Kidney glomerular epithelial cell (primary cell): ENCODE results near the gene CAD.

ENCODE experiments used
- DNase-seq: peaks from one replicate; lab custom pipeline; 2025; lab: John Stamatoyannopoulos, UW

The CAD gene

DNA sequence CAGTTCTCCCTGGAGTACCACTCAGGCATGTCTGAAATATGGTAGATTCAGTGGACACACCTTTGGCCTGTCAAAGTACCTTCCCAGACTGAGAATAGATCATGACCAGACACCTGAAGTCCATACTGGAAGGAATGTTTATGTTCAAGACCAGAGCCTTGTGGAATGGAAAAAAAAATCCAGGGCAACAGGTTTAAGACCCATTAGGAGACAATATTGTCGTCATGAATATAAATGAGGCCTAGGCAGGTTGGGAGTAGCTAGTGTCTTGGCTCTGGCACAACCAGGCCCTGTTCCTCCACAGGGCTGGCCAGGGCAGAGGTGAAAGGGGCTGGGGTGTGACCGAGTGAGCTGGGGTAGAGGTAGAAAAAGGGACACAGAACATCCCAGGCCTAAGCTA, 18.5 kb upstream of the CAD start:
- no peak for DNase-seq

DNA sequence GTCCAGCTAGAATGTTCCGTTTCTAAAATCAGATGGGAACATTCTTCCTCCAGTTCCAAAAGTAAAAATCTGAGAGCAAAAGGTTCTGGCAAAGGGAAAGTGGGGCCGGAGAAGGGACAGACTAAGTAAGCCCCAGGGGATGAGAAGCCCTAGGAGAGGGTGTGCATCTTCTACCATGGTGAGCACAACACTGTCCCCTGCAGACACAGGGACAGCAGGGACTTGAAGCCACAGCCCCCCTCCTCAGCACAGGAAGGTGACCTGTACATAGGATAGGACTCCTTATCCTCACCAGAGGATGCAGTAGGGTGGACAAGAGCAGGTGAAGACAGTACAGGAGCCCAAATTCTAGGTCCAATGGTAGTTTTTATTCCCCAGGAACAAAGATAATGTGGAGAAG, 17.9 kb upstream of the CAD start:
- no peak for DNase-seq

DNA sequence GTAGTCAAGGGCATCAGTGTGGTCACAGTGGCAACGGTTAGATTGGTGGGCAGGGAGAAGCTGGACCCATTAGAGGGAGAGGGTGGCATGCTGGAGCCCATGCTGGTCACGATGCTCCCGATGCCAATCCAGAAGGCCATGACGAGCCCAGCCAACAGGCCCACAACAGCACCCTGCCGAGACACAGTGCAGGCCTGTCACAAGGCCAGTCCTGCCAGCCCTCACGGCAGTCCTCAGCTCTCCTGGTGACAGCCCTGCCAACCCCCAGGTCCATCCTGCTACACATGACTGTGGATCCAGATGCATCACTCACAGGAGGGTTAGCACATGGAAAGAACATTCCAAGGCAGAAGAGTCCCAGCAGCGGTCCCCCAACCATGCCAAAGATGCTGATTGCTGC, 15.5 kb upstream of the CAD start:
- DNase-seq, result no peak

DNA sequence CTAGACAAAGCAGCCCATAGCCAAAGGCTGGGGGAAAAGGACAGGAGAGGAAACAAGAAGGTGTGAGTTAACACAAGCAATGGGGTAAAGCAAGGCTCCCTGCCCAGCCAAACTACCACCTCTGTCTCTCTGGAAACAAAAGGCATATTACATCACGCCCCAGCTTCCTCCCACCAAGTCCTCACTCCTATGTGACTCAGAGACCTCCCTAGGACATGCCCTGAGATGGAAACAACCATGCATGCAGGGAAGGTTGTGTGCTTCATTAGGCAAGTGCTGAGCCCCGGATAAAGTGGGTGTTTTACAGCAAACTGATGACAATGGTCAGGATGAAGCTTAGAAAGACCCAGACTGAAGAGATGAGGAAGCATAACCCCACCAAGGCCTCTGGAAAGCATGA, 14.3 kb upstream of the CAD start:
- peak; percentile 50 for DNase-seq

DNA sequence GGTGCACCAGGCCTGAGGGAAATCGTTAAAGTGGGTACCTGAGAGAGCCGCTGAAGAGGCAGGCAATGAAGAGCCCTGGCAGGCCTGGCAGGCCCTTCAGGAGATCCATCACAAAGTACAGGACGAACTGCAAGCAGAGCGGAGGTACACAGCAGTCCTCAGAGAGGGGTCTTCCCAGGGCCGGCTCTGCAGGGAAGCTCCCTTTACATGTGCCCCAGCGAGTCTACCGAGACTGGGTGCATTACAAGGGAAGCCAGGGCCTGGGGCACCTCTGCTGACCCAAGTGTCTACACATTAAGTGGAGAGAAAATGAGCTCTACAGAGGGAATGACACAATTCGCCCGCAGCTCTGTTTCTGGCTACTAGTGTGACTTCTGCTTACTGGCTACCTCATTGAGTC, 13.4 kb upstream of the CAD start:
- DNase-seq, result no peak

DNA sequence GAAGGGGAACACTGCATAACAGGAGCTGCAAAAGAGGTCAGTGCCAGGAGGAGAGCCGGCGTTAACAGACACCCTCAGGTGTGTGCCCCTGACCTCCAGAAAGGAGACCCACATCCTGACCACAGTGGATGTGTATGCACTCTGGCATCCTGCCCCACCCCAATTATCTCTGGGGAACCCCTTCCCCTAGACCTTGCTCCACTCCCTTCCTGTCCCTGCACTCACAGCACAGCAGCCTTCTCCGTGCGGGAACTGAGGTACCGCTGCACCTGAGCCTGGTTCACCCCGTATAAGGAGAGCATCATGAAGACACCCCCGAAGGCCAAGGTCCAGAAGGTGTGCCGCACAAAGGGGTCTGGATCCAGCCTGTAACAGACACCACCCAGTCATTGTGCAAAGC, 12.6 kb upstream of the CAD start:
- DNase-seq, result no peak

DNA sequence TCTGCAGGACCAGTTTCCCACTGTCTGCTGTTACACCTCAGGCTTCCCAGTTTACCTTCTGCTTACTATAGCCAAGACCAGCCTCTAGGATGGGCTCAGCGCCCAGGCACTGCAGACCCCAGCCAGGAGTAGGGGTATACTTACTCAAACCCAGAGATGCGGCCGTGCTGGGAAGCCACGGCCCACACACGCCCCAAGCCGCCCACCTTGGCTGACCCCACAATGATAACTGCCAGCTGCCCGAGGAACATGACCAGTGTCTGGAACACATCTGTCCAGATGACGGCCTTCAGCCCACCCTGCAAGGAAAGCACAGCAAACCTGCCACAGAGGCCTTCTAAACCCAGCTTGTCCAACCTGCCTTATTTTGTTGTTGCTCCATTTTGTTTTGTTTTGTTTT, 12.0 kb upstream of the CAD start:
- DNase-seq, result no peak

DNA sequence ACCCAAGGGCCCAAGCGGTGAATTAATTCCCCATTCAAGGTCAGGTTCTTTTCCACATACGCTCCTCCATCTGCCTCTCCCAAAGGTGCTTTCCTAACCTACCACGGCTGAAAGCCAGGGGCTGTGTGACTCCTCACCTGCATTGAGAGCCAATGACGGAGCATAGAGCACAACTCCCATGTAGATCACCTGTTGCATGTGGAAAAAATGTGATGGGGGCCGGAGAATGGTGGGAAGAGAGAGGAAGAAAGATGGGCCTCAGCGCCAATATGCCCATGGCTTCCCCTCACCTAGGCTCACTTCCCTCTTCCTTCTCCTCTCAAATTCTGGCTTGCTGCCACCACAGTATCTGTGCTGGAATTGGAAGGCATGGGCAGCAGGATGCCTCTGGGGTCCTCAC, 10.8 kb upstream of the CAD start:
- DNase-seq, result no peak

DNA sequence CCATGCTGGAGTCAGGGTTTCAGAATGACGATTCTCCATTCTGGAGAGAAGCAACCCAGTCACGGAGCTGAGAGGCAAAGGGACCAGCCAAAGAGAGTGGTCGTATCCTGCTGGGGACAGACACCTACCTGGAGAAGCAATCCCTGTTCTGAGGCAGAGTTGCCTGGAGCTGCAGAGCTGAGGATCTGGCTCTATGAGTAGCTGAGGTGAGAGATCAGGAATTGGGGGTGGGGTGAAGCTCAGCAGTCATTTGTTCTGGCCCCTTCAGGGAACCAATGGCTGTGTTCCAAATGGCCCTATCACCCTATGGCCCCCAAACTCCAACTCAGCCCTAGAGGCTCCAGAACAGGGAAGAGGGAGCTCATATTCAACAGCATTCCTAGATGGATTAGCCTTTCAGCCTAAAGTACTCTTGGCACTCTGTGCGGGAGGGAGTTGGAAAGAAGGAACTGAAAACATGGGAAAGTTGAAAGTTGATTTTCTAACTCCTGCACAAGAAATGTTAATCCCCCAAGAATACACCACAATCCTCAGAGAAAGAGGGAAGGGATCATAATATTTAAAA, 8.6 kb upstream of the CAD start:
- no peak for DNase-seq

DNA sequence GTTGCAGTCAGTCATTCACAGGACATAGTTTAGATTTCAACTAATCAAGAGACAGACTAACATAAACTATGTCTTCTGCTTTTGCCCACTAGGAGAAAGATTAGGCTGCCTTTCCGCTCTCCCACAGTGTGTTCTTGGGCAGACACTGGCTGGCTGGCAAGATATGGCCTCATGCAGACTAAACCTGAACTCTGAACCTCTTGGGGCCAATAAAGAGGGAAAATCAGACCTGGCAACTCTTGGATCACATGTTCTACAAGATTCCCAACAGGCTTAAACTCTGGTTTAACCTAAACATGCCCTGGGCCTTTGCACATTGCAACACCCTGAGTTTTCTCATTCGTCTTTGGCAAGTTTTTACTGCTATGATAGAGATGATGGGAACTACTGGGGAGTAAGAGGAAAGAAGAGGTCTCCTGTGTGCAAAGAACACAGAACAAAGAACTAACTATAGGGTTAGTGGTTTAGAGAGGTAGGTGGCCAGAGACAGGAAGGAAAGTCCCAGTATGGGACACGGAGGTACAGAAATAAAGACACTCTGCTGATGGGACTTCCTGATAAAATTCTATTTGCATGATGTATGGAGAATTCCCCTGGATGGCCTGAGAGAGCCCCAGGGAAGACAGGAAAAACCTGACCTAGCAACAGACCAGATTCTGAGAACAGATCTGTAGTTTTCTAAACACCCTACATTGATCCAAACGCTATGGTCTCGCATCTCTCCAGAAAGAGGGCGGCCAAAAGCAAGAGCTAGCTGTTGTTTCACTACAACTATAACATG, 7.4 kb upstream of the CAD start:
- DNase-seq, result no peak

DNA sequence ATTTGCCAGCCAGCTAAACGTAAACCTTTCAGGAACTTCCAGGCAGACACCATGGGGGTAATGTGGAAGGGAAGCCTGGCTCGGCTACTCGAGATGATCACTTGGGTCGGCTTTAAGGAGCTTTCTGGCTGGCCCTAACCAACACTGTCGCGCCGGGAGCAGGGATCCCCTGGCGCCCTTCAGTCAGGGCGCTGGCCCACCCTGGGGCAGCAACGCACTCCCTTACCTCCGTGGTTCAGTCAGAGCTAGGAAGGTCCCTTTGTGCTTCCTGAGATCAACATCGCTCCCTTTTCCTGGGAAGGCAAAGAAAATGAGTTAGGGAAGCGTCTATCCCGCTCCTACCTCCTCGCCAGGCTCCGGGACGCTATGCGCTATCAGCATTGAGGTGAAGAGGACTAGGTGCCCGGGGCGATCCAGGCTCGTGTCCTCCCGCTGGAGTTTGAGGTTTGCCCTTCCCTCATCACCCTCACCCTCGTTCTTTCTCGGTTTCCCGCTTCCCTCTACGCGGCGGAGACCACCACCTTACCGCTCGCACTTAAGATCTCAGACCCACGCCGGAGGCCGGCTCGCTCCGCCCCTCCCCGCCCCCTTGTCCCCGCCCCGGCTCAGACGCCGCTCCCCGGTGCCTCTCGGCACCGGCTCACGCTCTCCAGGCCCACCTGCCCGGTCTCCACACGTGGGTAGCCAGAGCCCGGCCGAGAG, 5.8 kb upstream of the CAD start:
- DNase-seq, result no peak

DNA sequence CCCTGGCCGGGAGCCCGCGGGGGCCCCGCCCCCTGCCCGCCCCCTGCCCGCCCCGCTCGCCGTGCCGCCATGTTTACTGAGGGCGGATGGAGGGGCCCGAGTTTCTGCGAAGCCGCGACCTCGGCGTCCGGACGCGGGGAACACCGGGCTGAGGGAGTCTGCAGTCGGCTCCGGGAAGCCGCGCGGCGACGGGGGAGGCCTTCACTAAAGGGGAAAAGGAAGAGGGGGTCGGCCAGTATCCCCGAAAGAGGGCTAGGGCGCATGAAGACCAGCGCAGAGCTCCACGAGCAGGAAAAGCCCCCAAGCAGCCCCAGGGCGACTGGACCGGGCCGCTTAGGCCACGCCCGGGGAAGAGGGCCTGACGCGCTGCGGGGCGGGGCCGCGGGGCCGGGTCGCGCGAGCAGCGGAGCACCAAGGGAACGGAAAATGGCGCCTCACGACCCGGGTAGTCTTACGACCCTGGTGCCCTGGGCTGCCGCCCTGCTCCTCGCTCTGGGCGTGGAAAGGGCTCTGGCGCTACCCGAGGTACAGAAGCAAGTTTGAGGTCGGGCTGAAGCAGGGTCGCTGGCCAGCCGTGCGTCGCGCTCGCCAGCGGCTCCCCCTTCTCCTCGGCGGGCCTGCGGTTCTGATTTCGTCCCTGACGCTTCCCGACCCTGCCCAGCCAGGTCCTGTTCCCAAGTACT, 5.1 kb upstream of the CAD start, which contains the start of the genes ATRAID and SLC5A6:
Gene ATRAID, plus strand, starts transcription at position 99 of the 683 bp plus-strand sequence. Its CDS starts 328 bp downstream, at position 427.
Gene SLC5A6, minus strand, starts transcription at position 326 of the 683 bp plus-strand sequence. CDS start 4,618 bp downstream, outside the sequence.
- DNase-seq, result peak; percentile 81

DNA sequence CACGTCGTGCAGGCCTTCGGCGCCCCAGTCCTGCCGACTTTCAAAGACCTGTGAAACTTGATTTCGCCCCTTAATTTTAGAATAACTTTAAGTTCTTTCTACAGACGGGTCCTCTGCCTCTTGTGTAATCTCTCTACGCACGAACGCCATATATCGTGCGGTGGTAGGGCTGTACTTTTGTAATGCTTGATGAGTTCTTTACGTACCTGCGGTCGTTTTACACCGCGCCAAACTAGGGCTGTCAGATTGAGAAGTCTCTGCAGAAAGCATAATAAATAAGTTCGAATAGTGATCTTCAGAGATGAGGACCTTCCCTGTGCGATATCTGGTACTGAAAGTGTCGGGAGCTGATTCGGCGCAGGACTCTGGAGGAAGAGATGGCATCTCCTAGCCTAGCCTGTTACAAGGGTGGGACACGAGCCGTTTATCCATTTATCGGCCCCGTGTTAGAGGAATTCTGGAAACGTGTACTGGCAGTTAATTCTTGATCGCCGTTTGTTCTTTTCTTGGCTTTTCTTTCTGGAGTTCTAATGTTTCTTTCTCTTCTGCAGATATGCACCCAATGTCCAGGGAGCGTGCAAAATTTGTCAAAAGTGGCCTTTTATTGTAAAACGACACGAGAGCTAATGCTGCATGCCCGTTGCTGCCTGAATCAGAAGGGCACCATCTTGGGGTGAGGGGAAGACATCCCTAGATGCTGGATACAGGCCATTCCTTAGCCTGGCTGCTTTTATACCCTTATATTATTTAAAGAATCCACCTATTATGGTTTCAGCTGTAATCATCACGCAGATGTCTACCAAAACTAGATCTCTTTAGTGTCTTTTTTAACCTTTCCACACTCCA, 4.3 kb upstream of the CAD start:
- peak; percentile 31 for DNase-seq

DNA sequence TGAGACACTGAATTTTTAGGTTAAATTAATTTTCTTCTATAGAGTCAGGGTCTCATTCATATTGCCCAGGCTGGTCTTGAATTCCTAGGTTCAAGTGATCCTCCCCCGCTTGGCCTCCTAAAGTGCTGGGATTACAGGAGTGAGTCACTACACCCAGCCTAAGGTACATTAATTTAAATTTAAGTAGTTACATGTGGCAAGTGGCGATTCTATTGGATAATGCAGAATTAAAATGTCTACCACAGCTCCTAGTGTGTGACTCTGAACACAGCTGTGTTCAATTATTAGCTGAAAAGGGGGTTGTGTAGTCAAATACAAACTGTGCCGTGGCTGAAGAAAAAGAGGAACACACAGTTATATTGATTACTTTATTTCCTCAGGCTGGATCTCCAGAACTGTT, 2.2 kb upstream of the CAD start:
- DNase-seq, result no peak

DNA sequence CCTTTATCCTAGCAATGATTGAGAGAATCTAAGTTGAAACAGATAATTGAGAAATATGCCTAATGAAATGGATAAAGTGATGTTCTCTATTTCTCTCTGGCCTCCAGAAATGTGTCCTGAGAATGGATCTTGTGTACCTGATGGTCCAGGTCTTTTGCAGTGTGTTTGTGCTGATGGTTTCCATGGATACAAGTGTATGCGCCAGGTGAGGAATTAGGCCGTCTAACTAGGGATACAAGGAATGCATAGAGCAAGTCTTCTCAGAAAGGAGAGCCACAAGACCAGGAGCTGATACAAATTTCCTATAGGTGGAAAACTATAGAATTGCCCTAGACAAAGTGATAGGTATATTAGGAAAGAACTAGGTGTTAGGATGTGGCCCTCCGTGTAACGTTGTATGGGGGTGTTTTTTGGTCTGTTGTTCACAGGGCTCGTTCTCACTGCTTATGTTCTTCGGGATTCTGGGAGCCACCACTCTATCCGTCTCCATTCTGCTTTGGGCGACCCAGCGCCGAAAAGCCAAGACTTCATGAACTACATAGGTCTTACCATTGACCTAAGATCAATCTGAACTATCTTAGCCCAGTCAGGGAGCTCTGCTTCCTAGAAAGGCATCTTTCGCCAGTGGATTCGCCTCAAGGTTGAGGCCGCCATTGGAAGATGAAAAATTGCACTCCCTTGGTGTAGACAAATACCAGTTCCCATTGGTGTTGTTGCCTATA, 592 bp upstream of the CAD start:
- DNase-seq, result no peak

DNA sequence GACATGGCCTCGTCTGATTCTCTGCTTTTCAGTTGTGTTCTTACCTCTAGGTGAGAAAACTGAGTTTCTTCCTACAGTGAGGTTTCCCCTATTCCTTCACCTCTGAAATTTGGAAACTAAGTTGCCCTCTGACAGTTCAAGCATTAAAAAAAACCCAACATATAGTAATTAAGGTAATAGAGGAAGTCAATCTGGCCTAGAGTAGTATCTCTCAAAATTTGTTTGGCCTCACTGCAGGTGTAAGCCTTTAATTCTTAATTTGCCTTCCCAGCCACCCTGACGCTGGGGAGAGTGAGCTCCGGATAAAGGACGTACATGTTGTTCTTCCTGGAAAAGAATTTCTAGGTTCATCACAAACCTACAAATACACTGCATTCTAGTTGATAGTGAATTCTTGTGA, 1.4 kb downstream of the CAD start:
- no peak for DNase-seq

DNA sequence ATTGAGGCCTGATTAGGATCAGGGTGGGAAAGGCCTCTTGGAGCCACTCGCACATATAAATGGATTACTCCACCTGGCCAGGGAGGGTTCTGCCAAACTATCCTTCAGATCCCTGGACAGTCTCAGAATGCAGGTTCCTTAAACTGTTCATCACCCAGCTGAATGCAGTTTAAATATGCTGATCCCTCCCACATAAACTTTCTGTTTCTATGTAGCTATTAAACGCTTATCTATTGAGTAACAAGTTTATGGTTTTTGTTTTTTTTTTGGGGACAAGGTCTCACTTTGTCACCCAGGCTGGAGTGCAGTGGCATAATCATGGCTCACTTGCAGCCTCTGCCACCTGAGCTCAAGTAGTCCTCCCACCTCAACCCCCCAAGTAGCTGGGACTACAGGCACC, 1.9 kb downstream of the CAD start:
- DNase-seq, result no peak

DNA sequence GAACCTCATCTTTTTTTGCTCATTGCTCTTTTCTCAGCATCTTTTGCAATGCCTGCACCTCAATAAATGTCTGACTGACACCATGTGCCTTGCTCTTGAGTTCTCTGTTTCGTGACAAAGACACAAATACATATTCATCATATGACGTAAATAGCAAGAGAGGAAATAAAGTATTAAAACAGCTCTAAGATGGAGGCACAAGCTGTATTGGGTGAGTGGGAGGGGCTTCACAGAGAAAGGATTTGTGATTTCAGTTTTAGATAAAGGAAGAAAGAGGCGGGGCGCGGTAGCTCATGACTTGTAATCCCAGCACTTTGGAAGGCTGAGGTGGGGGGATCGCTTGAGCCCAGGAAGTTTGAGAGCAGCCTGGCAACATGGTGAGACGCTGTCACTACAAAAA, 2.9 kb downstream of the CAD start:
- no peak for DNase-seq

DNA sequence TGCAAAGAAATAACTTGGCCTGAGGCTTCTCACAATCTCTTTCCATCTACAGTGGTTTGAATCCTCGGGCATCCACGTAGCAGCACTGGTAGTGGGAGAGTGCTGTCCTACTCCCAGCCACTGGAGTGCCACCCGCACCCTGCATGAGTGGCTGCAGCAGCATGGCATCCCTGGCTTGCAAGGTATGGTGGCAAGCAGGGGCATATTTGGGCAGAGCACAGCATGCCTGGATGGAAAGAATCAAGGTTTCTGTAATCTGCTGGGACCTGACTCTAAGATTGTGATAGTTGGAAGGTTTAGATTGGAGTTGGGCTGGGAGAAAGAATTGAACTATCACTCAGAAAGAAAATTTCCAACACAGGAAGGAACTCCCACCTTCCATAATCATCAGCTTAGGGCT, 4.0 kb downstream of the CAD start:
- no peak for DNase-seq

DNA sequence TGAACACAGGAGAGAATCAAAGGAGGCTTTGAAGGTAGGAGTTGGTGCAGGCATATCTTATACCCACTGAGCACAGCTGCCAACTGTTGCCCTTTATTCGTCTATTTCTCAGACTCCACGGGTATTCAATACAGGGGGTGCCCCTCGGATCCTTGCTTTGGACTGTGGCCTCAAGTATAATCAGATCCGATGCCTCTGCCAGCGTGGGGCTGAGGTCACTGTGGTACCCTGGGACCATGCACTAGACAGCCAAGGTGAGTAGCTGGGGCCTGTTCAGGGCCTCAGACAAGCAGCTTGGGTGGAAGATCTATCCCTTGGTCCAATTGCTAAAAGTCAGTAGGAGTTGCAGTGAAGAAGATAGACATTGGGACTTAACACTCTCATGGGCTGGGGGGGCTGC, 5.2 kb downstream of the CAD start:
- no peak for DNase-seq

DNA sequence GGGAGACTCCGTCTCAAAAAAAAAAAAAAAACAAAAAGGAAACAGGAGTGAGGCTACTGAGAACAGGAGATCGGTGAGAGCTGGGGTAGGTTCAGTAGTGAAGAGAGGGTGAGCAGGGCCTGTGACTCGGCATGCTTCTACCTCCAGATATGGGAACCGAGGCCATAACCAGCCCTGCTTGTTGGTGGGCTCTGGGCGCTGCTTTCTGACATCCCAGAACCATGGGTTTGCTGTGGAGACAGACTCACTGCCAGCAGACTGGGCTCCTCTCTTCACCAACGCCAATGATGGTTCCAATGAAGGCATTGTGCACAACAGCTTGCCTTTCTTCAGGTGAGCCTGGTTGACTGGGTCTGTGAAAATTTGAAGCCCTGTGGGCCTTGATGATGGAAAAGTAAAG, 6.2 kb downstream of the CAD start:
- DNase-seq, result no peak
